ENCODE data around the gene LY6G5B. TPM values are rescaled to one million over a fixed set of nuclear protein-coding genes. Genes with fewer than 3 reads are reported as not detected.

The LY6G5B gene
- total RNA-seq, 1 donor from 2014 or later = 29.5 TPM

- intact Hi-C loops (cut with micrococcal nuclease) = no loop called here
- Mint-ChIP-seq H3K27me3 (ENCODE audit: insufficient read depth) (peaks cover 10% of the 10 kb centered on the region), H3K4me3 (no peak overlapping the region), H3K9me3 (no peaks in the 10 kb centered on the region), H3K4me1 (ENCODE audit: low read depth) (peaks cover 15% of the 10 kb centered on the region), H3K27ac (no peak overlapping the region), H3K36me3 (ENCODE audit: low read depth) (no peaks in the 10 kb centered on the region)
- no peak for DNase-seq (ENCODE audit: low spot score)
Observed at GRCh38 chr6:31710523-31711219, 40.9 kb downstream of the LY6G5B start.

GRCh38 chr6:31711233-31711632 lies 41.5 kb downstream of the LY6G5B start:
- Mint-ChIP-seq H3K4me1 (ENCODE audit: low read depth) (peaks cover 15% of the 10 kb centered on the region), H3K9me3 (no peaks in the 10 kb centered on the region), H3K27me3 (ENCODE audit: insufficient read depth) (peaks cover 10% of the 10 kb centered on the region), H3K27ac (no peak overlapping the region), H3K36me3 (ENCODE audit: low read depth) (no peaks in the 10 kb centered on the region), H3K4me3 (no peak overlapping the region)
- intact Hi-C loops (cut with micrococcal nuclease) = no loop called here
- no peak for DNase-seq (ENCODE audit: low spot score)

GRCh38 chr6:31712296-31712695 lies 42.5 kb downstream of the LY6G5B start:
- Mint-ChIP-seq H3K4me1 (ENCODE audit: low read depth) (peaks cover 15% of the 10 kb centered on the region), H3K27ac (no peak overlapping the region), H3K4me3 (no peak overlapping the region), H3K9me3 (no peaks in the 10 kb centered on the region), H3K27me3 (ENCODE audit: insufficient read depth) (peaks cover 10% of the 10 kb centered on the region), H3K36me3 (ENCODE audit: low read depth) (no peaks in the 10 kb centered on the region)
- DNase-seq (ENCODE audit: low spot score) = no peak
- intact Hi-C loops (cut with micrococcal nuclease) = no loop called here

GRCh38 chr6:31713465-31713864 lies 43.7 kb downstream of the LY6G5B start:
- H3K4me1 Mint-ChIP-seq (ENCODE audit: low read depth) = peaks cover 15% of the 10 kb centered on the region
- no peak for DNase-seq (ENCODE audit: low spot score)
- H3K27ac Mint-ChIP-seq = no peak overlapping the region
- no peaks in the 10 kb centered on the region for H3K9me3 Mint-ChIP-seq
- intact Hi-C loops (cut with micrococcal nuclease) = no loop called here
- H3K27me3 Mint-ChIP-seq (ENCODE audit: insufficient read depth) = peaks cover 10% of the 10 kb centered on the region
- no peaks in the 10 kb centered on the region for H3K36me3 Mint-ChIP-seq (ENCODE audit: low read depth)
- H3K4me3 Mint-ChIP-seq = no peak overlapping the region

GRCh38 chr6:31713991-31714684 lies 44.4 kb downstream of the LY6G5B start:
- peaks cover 15% of the 10 kb centered on the region for H3K4me1 Mint-ChIP-seq (ENCODE audit: low read depth)
- H3K27ac Mint-ChIP-seq = no peak overlapping the region
- H3K36me3 Mint-ChIP-seq (ENCODE audit: low read depth) = no peaks in the 10 kb centered on the region
- no peak for DNase-seq (ENCODE audit: low spot score)
- intact Hi-C loops (cut with micrococcal nuclease) = no loop called here
- H3K9me3 Mint-ChIP-seq = no peaks in the 10 kb centered on the region
- peaks cover 10% of the 10 kb centered on the region for H3K27me3 Mint-ChIP-seq (ENCODE audit: insufficient read depth)
- H3K4me3 Mint-ChIP-seq = no peak overlapping the region

- no peak for DNase-seq (ENCODE audit: low spot score)
- Mint-ChIP-seq H3K9me3 (no peaks in the 10 kb centered on the region), H3K27ac (no peak within 1 kb of the TSS), H3K4me3 (no peak within 1 kb of the TSS), H3K27me3 (ENCODE audit: insufficient read depth) (peaks cover 10% of the 10 kb centered on the region), H3K4me1 (ENCODE audit: low read depth) (peaks cover 15% of the 10 kb centered on the region), H3K36me3 (ENCODE audit: low read depth) (no peaks in the 10 kb centered on the region)
- intact Hi-C loops (cut with micrococcal nuclease) = no loop called here
Observed at GRCh38 chr6:31715022-31715958, 45.5 kb downstream of the LY6G5B start, which contains the start of gene LY6G6D. Gene LY6G6D (plus strand): TSS chr6:31715348. CDS start chr6:31715356, 8 bp downstream.

GRCh38 chr6:31717499-31718222 lies 47.9 kb downstream of the LY6G5B start:
- H3K4me3 Mint-ChIP-seq = no peak overlapping the region
- peaks cover 6% of the 10 kb centered on the region for H3K27me3 Mint-ChIP-seq (ENCODE audit: insufficient read depth)
- intact Hi-C loops (cut with micrococcal nuclease) = no loop called here
- DNase-seq (ENCODE audit: low spot score) = no peak
- no peaks in the 10 kb centered on the region for H3K9me3 Mint-ChIP-seq
- H3K27ac Mint-ChIP-seq = no peak overlapping the region
- no peaks in the 10 kb centered on the region for H3K36me3 Mint-ChIP-seq (ENCODE audit: low read depth)
- H3K4me1 Mint-ChIP-seq (ENCODE audit: low read depth) = peaks cover 5% of the 10 kb centered on the region

- H3K9me3 Mint-ChIP-seq = no peaks in the 10 kb centered on the region
- no peak for DNase-seq (ENCODE audit: low spot score)
- no peak overlapping the region for H3K4me3 Mint-ChIP-seq
- H3K36me3 Mint-ChIP-seq (ENCODE audit: low read depth) = no peaks in the 10 kb centered on the region
- peaks cover 6% of the 10 kb centered on the region for H3K27me3 Mint-ChIP-seq (ENCODE audit: insufficient read depth)
- H3K27ac Mint-ChIP-seq = no peak overlapping the region
- peaks cover 5% of the 10 kb centered on the region for H3K4me1 Mint-ChIP-seq (ENCODE audit: low read depth)
- intact Hi-C loops (cut with micrococcal nuclease) = no loop called here
Observed at GRCh38 chr6:31718265-31718664, 48.5 kb downstream of the LY6G5B start.

- Mint-ChIP-seq H3K4me3 (no peak overlapping the region), H3K4me1 (ENCODE audit: low read depth) (peaks cover 3% of the 10 kb centered on the region), H3K27me3 (ENCODE audit: insufficient read depth) (peaks cover 5% of the 10 kb centered on the region), H3K9me3 (no peaks in the 10 kb centered on the region), H3K36me3 (ENCODE audit: low read depth) (no peaks in the 10 kb centered on the region), H3K27ac (no peak overlapping the region)
- no peak for DNase-seq (ENCODE audit: low spot score)
- intact Hi-C loops (cut with micrococcal nuclease) = no loop called here
Observed at GRCh38 chr6:31719001-31719400, 49.2 kb downstream of the LY6G5B start.

- intact Hi-C loops (cut with micrococcal nuclease) = no loop called here
- H3K4me3 Mint-ChIP-seq = no peak overlapping the region
- no peaks in the 10 kb centered on the region for H3K9me3 Mint-ChIP-seq
- H3K36me3 Mint-ChIP-seq (ENCODE audit: low read depth) = no peaks in the 10 kb centered on the region
- H3K27me3 Mint-ChIP-seq (ENCODE audit: insufficient read depth) = no peaks in the 10 kb centered on the region
- no peaks in the 10 kb centered on the region for H3K4me1 Mint-ChIP-seq (ENCODE audit: low read depth)
- no peak for DNase-seq (ENCODE audit: low spot score)
- H3K27ac Mint-ChIP-seq = no peak overlapping the region
Observed at GRCh38 chr6:31720196-31720770, 50.5 kb downstream of the LY6G5B start.

GRCh38 chr6:31721351-31722020 lies 51.7 kb downstream of the LY6G5B start, which contains the start of gene LY6G6C:
Gene LY6G6C (minus strand): TSS chr6:31721746. CDS start chr6:31721679, 67 bp downstream.
- H3K27me3 Mint-ChIP-seq (ENCODE audit: insufficient read depth) = no peaks in the 10 kb centered on the region
- H3K4me1 Mint-ChIP-seq (ENCODE audit: low read depth) = peaks cover 11% of the 10 kb centered on the region
- no peaks in the 10 kb centered on the region for H3K36me3 Mint-ChIP-seq (ENCODE audit: low read depth)
- H3K27ac Mint-ChIP-seq = no peak within 1 kb of the TSS
- no peaks in the 10 kb centered on the region for H3K9me3 Mint-ChIP-seq
- intact Hi-C loops (cut with micrococcal nuclease) = no loop called here
- no peak for DNase-seq (ENCODE audit: low spot score)
- H3K4me3 Mint-ChIP-seq = no peak within 1 kb of the TSS

All from activated T-helper 1 cell treated with anti-CD3 and anti-CD28 coated beads, Interleukin-12 subunit alpha, Interleukin-12 subunit beta, Interleukin-2, Interleukin-4 antibody, amounts not matched to agents 30 ng/mL and 10 ng/mL and 1 ng/mL, durations not matched to agents 14 hours and 24 hours and 36 hours (primary cell).